Body of pancreas (tissue), 4 donors: ENCODE results near the gene MYEOV.

ENCODE experiments used
- CTCF ChIP-seq, 7 experiments: fragments of 450-650 bp in 4 of 7; fragments of 200-600 bp in 3 of 7; sonication (generic) in 3 of 7; IDR thresholded peaks; one replicate each; pipeline ENCODE4 v1.5.1; 2016 to 2019; ENCODE audit warnings: antibody characterized with exemption in 7 of 7
- POLR2A ChIP-seq, 3 donors: fragments of 450-650 bp; IDR thresholded peaks; one replicate each; pipeline ENCODE4 v1.6.1; 2016; ENCODE audit warnings: antibody characterized with exemption in 3 of 3, mild to moderate bottlenecking in 2 of 3

GRCh38 chr11:69272055-69272454, 21.9 kb upstream of the MYEOV start:
- TF ChIP-seq CTCF (IDR thresholded peaks at IDR 0.05): no peak
- no peak for TF ChIP-seq POLR2A (IDR thresholded peaks at IDR 0.05)
